NOMO-1 treated with DMSO at 0.1 percent for 48 hours (cell line): ENCODE results near the gene PNMA8A.
A peak's percentile ranks its signal among the peaks of the same experiment; 100 is the strongest.
"Not testable (repeated sequence)": the region's sequence is repeated elsewhere in the genome, so short reads cannot be mapped to it uniquely, and the experiment has no call there.

Experiments used
- DNase-seq: peaks from one replicate; lab custom pipeline; 2025; ENCODE audit not compliant: unreplicated experiment; lab: John Stamatoyannopoulos, UW

PNMA8A gene, protein sequence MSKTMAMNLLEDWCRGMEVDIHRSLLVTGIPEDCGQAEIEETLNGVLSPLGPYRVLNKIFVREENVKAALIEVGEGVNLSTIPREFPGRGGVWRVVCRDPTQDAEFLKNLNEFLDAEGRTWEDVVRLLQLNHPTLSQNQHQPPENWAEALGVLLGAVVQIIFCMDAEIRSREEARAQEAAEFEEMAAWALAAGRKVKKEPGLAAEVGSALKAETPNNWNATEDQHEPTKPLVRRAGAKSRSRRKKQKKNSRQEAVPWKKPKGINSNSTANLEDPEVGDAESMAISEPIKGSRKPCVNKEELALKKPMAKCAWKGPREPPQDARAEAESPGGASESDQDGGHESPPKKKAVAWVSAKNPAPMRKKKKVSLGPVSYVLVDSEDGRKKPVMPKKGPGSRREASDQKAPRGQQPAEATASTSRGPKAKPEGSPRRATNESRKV

DNA sequence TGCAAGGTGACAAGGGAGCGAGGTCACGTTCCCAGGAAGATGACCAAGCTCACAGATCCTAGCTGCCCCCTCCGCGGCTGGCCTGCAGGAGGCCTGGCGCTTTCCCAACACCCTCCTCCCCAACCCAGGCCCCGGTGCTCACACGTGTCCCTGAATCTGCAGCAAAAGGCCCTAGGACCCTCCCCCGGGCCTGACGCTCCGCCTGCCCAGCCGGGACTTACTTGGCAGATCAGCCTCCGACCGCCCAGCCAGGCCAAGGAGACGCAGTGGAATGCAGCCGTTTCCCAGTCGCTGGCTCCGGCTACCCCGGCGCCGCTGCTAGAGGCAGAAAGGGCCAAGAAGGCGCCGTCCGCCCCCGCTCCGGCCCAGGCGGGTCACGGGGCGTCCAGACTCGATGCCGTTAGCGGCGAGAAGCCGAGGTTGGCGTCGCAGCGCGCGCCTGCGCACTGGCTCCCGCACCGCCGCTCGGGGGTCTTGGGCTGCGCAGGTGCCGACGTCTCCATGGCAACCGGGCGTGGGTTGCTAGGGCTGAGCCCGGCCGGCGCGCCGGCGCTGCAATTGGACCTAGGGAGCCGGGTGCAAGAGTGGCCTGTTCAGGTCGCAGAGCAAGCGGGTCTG is at the start of gene PNMA8A:
PNMA8A (minus strand) TSS at position 448 of the 618 bp plus-strand sequence. CDS start 528 bp downstream, outside the sequence.
- no peak for DNase-seq

DNA sequence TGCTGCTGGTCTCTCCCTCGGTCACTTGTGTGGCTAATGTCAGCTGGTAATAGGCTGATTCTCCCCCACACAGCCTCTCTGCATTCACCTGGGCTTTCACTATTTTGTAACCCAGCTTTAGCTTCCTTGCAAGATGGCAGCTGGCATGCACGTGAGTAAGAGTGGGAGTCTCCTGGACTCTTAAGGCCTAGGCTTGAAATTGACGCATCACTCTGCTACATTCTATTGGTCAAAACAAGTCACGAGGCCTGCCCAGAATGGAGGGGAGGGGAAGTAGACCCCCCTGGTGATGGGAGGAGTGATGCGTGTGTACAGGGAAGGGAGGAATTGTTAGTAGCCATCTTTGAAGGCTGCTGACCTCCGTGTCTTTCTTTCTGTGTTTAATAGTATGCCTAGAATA is 49.3 kb upstream of the PNMA8A start:
- no peak for DNase-seq

DNA sequence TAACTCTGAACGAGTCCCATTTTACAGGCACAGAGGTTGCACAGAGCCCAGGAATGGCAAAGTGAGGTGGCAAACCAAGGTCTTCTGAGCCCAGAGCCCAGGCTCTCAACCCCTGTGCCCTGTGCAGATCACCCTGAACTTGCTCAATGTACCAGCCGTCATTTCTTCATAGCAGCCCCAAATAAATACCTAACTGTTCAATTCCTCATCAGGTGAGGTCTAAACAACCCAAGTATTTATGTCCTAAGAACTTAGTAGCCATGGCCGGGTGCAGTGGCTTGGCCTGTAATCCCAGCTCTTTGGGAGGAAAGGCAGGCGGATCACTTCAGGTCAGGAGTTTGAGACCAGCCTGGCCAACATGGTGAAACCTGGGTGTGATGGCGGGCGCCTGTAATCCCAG is 46.1 kb upstream of the PNMA8A start:
- DNase-seq, result no peak

DNA sequence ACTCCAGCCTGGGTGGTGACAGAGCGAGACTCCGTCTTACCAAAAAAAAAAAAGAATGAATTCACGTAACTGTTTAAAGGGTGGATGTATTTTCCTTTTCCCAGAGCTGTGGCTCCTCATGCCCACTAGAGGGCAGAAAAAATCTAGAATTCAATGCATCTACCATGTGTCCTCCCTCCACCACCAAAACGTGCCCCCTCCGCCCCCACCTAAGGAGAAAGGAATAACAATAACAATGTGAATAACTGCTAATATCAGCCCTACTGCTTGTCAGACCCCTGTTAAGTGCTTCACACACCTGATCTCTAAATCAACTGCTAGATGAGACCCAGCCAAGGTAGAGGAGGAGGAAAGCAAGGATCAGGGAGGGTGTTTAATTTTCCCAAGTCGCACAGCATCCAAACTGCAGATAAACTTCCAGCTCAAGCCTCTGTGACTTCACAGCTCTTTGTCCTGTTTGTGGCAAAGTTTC is 44.6 kb upstream of the PNMA8A start:
- DNase-seq, result peak; percentile 35

DNA sequence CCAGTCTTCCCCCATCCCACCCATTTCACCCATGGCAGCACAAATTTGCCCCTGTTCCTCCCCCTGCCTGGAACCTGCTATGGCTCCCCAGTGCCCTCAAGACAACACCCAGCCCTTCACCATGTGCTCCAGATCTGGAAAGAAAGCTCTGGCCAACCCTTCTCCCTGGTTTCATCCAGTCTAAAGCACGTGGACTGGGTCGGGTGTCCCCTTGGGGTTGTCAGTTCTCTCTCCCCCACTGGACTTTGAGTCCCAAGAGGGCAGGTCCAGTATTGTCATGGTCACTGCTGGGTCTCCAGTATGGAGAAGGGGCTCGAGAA is 43.9 kb upstream of the PNMA8A start:
- no peak for DNase-seq

DNA sequence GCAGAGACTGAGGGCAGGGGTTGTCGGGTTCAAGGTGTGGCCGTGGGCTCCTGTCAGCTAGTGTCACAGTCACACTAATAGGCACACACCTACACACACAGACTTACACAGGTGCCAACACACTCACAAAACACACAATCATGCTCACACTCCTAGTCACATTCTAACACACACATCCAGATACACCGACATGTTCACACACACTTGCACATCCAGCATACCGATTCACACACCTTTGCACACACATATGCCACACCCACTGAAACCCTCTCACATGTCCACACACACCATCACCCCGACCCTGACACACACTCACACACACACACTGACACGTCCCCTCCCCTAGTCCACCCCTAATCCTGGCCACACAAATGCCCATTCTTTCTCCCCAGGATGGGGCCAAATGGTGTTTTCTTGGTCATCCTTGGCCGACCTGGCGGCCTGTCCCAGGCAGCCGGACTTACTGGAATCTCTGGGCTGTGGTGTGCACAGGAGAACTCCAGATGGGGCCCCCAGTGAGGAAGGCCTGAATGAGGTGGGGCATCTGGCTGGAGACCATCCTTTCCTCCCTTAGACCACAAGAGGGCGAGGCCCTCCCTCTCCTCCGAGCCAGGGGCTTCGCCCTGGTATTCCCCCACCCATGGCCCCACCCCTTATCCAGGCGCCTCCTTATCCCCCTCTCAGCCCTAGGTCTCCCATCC is 43.4 kb upstream of the PNMA8A start:
- no peak for DNase-seq

DNA sequence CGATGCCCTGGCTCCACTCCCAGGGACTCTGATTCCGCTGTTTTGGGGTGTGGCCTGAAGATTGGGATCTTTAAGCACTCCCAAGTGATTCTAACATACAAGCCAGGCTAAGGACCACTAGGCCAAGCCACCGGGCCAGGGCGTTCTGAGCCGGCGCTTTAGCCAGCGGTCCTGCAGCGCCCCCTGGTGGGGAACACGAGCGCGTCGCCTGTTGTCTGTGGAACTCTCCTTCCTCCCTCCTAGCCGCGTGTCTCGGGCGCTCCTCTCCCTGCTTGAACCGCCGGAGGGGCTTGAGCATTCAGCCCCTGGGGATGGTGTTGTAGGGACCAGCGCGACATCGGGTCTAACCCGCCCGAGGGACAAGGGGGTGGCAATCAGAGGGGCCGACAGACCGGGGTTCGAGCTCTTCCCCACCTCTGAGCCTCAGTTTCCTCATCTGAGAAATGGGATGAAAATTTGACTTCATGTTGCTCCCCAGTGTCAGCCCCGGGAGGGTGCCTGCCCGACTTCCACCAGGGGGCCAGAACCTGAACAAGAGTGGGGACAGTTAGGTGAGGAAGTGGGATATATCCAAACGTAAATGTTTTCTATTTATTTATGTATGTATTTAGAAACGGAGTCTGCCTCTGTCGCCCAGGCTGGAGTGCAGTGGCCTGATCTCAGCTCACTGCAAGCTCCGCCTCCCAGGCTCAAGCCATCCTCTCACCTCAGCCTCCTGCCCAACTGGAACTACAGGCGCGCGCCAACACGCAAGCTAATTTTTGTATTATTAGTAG is 42.3 kb upstream of the PNMA8A start:
- peak; percentile 57 for DNase-seq

DNA sequence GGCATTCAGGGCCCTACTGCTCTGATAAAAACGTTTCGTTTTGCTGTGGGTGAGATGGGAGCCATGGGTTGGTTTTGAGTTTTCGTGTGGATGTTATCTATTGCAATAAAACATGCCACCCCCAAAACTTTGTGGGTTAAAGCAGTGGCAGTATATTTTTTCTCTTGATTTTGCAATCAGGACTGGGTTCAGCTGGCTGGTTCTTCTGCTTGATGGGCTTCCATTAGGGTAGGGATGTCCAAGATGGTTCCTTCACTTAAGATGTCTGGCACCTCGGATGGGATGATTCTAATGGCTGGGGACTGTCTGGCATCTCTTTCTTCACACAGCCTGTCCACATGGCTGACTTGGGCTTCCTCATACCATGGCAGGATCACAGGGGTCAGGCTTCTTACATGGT is 39.9 kb upstream of the PNMA8A start:
- no peak for DNase-seq

DNA sequence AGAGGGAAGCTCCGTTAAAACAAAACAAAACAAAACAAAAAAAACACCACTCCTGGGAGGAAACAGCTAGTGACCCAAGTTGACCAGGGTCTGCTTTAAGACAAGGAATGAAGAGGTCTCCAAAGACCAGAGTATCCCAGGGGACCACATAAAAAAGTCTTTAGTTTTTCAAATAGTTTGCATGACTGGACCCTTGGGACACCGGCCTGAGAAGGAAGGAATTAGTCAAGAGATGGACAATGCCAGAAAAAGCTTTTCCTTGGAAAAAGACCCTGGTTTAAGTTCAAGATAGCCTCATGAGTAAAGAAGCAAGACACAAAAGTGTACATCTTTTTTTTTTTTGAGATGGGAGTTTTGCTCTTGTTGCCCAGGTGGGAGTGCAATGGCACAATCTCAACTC is 36.8 kb upstream of the PNMA8A start:
- DNase-seq, result no peak

DNA sequence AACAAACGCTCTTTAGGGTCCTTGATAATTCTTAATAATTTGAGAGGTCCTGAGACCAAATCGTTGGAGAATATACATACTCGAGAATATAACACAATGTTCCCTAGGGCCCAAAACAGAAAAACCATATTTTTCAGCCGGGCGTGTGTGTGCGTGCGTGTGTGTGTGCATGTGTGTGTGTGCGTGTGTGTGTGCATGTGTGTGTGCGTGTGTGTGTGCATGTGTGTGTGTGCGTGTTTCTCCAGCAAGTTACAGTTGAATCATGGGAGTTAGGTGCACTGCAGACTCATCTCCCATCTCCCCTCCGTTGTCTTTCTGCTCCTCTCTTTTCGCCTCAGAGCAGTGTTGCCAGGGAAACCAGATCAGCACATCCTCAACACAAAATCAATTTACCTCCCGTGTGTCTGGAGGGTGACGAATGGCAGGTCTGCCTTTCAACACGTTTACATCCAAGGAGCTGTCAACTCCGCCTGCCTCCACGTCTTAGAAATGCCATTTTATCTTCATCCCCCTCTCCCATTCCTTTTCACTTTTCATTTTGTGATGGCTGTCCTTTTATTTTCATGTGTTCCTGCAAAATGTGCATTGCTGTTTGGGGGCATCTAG is 32.6 kb upstream of the PNMA8A start:
- DNase-seq, result no peak

DNA sequence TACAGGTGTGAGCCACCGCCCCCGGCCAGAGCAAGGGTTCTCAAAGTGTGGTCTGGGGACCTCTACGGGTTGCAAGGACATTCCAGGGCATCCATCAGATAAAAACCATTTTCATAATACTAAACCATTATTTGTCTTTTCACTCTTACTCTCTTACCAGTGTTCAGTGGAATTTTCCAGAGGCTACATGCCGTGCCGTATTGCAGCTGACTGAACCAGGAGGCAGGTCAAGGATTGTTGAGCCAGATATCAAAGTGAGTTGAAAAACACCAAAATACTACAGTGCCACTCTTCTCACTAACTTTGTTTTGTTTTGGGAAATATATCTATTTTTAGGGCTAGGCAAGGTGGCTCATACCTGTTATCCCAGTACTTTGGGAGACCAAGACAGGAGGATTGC is 31.5 kb upstream of the PNMA8A start:
- DNase-seq, result no peak

DNA sequence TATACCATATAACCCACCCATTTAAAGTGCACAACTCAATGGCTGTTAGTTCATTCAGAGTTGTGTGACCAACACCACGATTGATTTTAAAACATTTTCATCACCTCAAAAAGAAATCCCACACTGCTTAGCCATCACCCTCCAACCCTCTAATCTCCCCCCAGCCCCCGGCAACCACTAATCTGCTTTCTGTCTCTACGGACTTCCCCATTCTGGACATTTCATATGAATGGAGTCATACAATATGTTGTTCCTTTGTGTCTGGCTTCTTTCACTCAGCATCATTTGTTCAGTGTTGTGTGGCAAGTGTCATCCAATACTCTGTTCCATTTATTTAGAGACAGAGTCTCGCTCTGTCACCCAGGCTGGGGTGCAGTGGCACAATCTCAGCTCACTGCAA is 28.3 kb upstream of the PNMA8A start:
- peak; percentile 43 for DNase-seq

DNA sequence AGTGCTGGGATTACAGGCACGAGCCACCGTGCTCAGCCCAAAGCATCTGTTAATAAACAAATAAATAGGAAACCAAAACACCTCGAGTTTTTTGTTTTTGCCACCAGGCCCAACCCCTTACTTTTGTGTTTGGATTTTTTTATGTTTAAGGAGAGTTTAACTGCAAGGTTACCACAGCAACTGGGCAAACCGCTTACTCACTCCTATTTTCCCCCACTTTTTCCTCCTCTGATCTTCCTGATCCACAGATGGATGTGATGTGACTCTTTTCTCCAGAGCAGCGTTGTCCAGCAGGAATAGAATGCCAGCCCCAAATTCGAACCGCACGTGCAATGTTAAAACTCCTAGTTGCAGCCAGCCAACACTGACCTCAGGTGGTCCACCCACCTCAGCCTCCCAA is 26.4 kb upstream of the PNMA8A start:
- DNase-seq, result no peak

DNA sequence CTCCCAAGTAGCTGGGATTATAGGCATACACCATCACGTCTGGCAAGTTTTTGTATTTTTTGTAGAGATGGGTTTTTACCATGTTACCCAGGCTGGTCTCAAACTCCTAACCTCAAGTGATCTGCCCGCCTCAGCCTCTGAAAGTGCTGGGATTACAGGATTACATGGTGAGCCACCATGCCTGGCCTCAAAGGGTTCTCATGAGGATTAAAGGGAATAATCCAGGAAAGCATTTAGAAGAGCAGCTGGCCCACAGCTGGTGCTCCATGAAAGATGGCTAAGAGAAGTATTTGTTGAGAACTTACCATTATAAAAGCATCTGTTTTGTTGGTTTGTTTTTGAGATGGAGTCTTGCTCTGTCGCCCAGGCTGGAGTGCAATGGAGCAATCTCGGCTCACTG is 25.5 kb upstream of the PNMA8A start:
- DNase-seq, result not testable (repeated sequence)

DNA sequence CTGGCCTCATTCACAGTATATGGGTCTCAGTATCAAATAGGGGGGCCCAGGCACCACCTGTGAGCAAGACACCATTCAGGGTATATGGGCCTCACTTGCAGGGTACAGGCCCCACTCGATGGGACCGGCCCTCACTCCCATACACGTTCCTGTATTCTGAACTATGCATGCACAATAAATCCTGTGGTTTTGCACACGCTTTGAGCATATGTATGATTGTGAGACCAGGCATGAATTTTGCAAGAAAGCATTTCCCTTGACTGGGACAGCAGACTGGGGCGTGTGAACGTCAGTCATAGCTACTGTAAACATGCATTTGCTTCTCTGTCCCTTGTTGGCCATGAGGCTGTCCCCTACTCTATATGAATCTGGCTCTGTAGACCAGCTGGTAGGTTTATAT is 24.9 kb upstream of the PNMA8A start:
- DNase-seq, result no peak

DNA sequence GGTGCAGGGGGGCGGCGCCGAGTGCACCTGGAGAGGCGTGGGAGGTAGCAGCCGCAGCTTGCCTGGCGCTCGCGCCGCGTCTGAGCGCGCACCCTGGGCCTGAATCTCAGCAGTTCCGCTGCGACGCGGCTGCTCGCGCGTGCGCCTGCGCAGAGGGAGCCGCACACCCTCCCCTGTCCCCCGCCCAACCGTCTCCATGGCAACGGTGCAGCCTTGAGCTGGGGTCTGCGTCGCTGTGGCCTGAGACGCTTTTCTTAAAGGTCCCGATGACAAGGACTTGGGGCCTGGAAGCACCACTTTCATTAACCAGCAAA is 24.4 kb upstream of the PNMA8A start, which contains the start of gene PNMA8B:
PNMA8B (minus strand) TSS at position 82 of the 314 bp plus-strand sequence. CDS start 402 bp downstream, outside the sequence.
- no peak for DNase-seq

DNA sequence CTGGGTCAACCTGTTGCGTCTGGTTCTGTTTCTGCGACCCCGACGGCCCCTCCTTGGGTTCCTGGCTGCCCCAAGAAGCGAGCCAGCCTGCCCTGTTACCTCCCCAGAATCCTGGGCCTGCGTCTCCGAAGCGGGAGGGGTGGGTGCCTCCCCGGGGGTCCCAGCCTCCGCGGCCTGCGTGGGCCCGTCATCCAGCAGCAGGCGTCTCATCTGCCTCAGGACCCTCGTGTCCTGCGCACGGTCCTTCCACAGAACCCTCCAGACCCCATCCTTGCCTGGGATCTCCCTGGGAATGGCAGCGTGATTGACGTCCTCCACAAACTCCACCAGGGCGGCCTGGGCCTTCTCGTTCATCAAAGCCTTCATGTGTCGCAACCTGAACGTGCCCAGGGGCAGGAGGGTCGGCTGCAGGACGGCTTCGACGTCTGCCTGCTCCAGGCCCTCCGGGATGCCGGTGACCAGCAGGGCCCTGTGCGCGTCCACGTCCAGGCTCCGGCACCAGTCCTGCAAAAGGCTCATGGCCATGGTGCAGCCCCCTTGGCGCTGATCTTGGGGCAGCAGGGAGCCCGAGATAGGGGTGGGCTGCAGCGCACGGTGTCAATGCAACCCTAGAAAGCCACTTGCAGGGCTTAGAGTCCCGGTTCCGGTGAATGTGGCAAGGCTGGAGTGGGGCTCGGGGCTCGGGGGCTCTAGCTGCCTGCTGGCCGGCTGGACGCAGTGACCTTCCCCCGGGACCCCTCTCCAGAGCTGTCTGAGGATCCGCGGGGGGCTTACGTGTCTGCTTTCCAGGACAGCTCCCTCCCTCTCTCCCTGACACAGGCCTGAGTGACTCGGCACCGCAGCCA is 23.8 kb upstream of the PNMA8A start:
- DNase-seq, result no peak

DNA sequence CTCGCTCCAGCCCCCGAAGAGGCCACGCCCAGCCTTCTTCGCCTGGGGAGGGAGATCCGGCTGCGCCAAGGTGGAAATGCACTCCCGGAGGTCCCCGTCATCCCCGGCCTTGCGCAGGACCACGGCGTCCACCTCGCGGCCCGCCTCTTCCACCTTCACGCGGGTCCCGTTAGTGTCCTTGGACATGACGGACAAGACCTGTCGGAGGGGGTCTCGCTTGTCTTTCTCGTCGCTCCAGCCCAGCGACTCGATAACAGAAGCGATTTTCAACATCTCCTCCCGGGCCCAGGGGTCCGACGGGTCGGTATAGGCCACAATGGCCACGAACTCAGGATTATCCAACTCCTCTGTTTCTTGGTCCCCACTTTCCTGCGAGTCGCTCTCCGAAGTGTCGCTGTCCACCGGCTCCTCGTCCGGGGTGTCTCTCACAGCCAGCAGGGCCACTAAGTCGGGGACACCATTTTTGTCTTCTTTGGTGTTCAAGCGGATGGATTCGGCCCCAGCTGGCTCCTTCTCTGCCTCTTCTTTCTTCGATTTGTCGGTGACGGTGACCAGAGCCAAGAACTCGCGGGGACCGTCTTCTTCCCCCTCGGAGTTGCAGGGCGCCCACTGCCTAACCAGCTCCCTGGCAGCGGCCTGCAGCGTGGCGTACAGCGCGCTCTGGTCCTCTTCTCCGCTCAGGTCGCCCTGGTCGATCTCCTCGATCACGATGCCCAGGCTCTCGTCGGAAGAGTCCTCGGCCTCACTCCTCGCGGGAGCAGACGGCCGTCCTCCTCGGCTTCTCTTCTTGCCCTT is 23.0 kb upstream of the PNMA8A start:
- DNase-seq, result no peak
